HG02970 (cell line): ENCODE data around the gene CFAP20DC.
"Not testable (repeated sequence)": the region's sequence is repeated elsewhere in the genome, so short reads cannot be mapped to it uniquely, and the experiment has no call there.

Experiments
- ATAC-seq: cut with Tn5 transposase; IDR thresholded peaks from one replicate; pipeline ENCODE4 v1.9.1; 2021; ENCODE audit warnings: mild to moderate bottlenecking, moderate library complexity, moderate number of reproducible peaks; ENCODE audit not compliant: unreplicated experiment, low FRiP score

The CFAP20DC gene

DNA sequence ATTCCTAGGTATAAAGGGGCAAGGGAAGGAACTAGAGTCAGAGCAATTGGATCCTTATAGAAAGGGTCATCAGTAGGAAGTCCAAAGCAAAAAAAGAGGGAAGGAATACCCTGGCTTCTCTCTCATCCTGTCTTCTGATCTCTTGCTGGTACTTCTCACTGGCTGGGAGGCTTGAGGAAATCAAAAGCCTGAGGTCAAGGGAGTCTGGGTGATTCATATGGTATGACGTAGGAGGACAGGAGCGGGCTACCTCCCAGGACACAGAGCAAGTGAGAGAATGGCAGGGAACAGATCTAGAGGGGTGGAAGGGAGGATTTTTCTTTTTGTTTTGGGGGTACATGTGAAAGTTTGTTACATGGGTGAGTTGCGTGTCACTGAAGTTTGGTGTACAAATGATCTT is 76.0 kb downstream of the CFAP20DC start:
- ATAC-seq, result no peak

GRCh38 chr3:58967866-58968265 is 82.0 kb downstream of the CFAP20DC start:
- ATAC-seq, result not testable (repeated sequence)

- ATAC-seq, result no peak
These were observed 84.0 kb downstream of the CFAP20DC start for GRCh38 chr3:58965865-58966264.

- no peak for ATAC-seq
These were observed 85.8 kb downstream of the CFAP20DC start for GRCh38 chr3:58963928-58964503.

DNA sequence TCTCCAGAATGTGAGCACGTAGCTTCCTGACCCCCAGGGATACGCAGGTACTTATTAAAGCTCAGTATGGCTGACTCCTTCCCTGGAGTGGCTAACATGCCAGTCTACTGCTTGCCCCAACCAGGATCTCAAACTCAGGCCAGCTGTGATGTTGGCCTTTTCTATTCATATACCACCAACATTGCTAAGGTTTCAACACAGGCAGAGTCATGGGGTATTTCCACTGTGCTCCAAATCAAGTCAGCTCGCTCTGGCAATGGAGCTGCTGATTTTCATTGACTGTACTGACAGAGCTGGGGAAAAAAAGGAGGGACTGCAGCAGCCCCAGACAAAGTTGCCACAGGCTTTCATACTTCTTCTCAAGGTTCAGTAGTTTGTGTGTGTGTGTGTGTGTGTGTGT is 87.0 kb downstream of the CFAP20DC start:
- no peak for ATAC-seq

GRCh38 chr3:58962040-58962651 is 87.7 kb downstream of the CFAP20DC start:
- ATAC-seq, result no peak

GRCh38 chr3:58955308-58955707 is 94.5 kb downstream of the CFAP20DC start:
- ATAC-seq, result no peak

GRCh38 chr3:58953288-58953687 is 96.5 kb downstream of the CFAP20DC start:
- no peak for ATAC-seq

DNA sequence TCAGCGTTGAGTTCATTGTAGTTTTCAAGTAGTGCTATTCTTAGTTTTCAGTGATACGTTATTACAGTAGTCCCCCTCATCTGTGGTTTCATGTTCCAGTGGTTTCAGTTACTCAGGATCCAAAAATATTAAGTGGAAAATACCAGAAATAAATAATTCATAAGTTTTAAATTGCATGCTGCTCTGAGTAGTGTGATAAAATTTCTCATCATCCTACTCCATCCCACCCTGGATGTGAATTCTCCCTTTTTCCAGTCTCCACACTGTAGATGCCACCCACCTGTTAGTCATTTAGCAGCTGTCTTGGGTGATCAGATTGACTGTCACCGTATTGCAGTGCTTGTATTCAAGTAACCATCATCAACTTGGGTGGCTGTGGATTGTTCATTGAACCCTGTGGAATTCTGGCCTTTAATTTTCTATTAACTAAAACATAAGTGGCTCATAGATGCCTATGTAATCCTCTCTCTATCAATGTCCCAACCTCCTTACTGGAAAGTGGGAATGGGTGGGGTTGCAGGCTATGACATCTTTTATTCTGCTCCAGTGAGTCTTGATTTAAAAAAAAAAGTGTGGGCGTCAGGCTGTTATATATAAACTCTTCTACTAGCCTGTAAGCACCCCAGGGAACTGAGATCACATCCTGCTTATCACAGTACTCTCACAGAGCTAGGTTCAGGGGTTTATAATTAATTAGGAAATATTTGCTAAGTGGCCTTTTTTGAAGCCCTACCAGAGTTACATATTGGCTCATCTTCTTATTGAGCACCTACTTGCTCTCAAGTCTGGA is 97.5 kb downstream of the CFAP20DC start:
- ATAC-seq, result no peak

DNA sequence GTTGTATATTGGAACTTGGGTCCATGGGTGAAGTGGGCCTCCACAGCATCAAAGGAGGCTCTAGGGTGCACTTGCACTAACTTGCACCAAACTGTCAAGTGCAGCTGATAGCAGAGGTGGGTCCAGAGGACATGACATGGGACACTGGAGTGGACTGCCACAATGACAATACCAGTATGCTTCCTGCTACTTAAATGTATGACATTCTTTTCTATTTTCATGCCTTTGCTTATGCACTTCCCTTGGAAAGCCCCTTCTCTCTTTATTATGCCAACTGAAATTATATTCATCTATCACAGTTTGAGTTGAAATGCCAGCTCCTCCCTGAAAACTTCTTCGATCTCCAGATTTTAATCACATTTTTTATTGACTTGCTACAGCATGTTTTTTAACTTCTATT is 101.8 kb downstream of the CFAP20DC start:
- no peak for ATAC-seq

DNA sequence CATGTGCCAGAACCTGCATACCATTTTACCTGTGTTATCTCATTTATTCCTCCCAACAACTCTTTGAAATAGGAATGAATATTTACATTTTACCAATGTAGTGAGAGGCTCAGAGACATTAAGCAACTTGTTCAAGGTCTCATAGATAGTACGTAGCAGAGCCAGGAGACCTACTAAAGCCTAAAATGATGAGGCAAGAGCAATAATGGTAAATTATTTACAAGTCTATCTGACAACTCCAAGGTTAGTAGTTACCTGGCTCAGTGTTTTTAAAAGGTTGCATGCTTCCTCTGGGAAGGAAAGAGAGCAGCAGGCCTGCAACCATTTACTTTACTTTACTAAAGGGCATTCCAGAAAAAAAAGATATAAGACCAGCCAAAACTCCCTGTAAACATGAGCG is 103.0 kb downstream of the CFAP20DC start:
- no peak for ATAC-seq

GRCh38 chr3:58938057-58938456 is 111.8 kb downstream of the CFAP20DC start:
- no peak for ATAC-seq

- no peak for ATAC-seq
These were observed 125.2 kb downstream of the CFAP20DC start for GRCh38 chr3:58924578-58924977.

DNA sequence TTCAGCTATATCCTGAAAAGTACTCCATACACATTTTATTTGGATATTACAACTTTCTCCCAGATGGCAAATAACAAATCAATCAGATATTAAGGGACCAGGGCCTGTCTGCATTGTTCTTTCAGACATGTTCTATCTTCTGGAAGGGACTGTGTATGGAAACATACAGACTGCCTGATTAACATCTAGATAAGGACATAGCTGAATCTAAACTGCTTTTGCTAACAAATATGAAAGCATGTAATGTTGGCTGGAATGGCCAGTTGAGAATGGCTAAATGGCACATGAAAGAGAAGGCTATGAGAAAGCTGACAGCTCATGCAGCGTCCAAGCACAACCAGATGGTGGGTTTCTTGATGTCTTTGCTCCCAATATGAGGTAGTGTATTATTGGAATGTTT is 149.4 kb downstream of the CFAP20DC start:
- ATAC-seq, result no peak

DNA sequence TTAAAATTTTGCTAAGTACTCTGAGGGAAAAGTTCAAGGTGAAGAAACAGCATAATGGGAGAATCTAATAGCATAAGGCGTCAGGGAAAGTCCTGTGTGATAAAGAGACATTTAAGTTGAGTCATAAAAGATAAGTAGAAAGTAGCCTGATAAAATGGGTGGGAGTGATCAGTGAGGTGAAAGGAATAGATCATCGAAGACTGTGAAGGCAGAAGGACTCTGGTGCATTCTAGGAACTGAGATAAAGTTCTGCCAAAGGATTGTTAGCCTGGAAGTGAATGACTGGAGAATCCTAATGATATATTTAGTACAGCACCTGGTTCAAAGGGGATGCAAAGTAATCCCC is 149.9 kb downstream of the CFAP20DC start:
- ATAC-seq, result no peak

GRCh38 chr3:58899159-58899952 is 150.5 kb downstream of the CFAP20DC start:
- ATAC-seq, result no peak

GRCh38 chr3:58898513-58898912 is 151.3 kb downstream of the CFAP20DC start:
- no peak for ATAC-seq

GRCh38 chr3:58897646-58898045 is 152.2 kb downstream of the CFAP20DC start:
- no peak for ATAC-seq

- not testable (repeated sequence) for ATAC-seq
These were observed 154.1 kb downstream of the CFAP20DC start for GRCh38 chr3:58895678-58896077.

GRCh38 chr3:58892526-58892925 is 157.3 kb downstream of the CFAP20DC start:
- ATAC-seq, result not testable (repeated sequence)

DNA sequence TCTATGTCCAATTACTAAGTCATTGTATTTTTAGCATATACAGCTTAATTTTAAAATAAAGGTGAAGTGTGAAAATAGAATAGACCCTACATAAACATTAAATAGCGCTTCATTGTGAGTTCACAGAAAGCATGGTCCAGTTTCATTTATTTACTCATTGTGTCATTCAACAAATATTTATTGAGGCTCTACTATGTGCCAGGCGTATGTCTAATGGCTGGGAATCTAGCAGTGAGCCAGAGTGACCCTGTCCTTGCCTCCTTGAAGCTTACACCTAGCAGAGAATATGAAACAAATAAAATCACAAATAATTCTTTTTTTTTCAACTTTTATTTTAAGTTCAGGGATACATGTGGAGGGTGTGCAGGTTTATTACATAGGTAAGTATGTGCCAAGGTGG is 161.7 kb downstream of the CFAP20DC start:
- no peak for ATAC-seq
